ENCODE results near the gene ARFGAP1. TPM values are rescaled to one million over a fixed set of nuclear protein-coding genes. Genes with fewer than 3 reads are reported as not detected.

Gene ARFGAP1
- total RNA-seq, 1 experiment from 2014 or later: 207 TPM

DNA sequence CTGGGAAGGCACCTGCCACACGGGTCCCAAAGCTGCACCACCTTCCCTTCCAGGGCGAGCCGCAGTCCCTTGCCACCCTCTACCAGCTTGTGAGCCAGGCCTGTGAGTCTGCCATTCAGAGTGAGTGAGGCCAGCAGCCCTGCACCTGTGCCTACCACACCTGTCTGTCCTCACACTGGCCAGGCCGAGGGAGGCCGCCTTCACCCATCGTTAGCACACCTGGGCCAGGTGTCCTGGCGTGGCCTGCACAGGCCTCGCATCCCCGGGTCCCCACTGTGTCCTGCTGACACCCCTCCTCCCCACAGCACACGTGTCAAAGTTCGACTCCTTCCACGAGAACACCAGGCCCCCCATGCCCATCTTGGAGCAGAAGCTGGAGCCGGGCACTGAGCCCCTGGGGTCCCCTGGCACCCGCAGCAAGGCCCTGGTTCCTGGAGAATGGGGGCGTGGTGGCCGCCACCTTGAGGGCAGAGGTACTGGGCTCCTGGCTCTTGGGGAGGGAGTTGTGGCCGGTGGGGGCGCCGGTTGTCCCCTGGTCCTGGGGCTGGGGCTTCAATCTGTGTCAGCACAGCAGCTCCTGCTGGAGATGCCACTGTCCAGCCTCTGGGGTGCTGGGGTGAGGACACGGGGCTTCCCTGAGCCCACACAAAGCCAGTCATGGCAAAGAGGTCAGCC is 55.5 kb downstream of the ARFGAP1 start (continued):
- TF ChIP-seq, protein P1, sequence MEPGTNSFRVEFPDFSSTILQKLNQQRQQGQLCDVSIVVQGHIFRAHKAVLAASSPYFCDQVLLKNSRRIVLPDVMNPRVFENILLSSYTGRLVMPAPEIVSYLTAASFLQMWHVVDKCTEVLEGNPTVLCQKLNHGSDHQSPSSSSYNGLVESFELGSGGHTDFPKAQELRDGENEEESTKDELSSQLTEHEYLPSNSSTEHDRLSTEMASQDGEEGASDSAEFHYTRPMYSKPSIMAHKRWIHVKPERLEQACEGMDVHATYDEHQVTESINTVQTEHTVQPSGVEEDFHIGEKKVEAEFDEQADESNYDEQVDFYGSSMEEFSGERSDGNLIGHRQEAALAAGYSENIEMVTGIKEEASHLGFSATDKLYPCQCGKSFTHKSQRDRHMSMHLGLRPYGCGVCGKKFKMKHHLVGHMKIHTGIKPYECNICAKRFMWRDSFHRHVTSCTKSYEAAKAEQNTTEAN (CRISPR knock-in tag; IDR thresholded peaks at IDR 0.05): no peak
- TF ChIP-seq NR1H2 (CRISPR knock-in tag; IDR thresholded peaks at IDR 0.05): no peak
- no peak for TF ChIP-seq ZNF671 (CRISPR knock-in tag; IDR thresholded peaks at IDR 0.05)
- no peak for TF ChIP-seq MYBL2 (CRISPR knock-in tag; IDR thresholded peaks at IDR 0.05)

DNA sequence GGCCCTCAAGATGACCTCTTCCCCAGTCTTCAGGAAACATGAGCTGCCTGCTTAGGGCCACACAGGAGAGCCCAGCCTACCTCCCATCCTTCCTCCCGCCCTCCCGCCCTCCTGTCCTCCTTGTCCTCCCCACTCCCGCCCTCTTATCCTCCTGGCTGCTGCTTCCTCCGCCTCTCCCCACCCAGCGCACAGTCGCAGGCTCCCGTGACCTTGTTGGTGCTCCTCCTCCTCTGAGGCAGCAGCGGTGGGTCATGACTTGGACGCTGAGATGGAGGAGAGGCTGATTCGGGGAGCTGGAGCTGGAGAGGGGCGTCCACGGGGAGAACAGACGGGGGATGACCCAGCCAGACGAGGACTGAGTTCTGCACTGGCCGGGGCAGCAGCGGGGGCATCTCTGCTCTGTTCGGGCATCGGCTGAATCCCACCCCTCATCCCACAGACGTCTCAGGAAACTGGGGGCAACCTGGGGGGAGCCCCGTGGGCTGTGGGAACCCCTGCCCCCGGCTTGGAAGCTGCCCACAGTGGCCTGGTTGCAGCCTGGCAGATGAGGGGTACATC is 56.2 kb downstream of the ARFGAP1 start:
- Mint-ChIP-seq H3K36me3 (peaks cover 6% of the 10 kb centered on the region), H3K4me1 (no peaks in the 10 kb centered on the region), H3K4me3 (no peak overlapping the region), H3K9me3 (peaks cover 9% of the 10 kb centered on the region), H3K27ac (no peak overlapping the region), H3K27me3 (ENCODE audit: low read depth) (peaks cover 2% of the 10 kb centered on the region)
- TF ChIP-seq, protein P2, sequence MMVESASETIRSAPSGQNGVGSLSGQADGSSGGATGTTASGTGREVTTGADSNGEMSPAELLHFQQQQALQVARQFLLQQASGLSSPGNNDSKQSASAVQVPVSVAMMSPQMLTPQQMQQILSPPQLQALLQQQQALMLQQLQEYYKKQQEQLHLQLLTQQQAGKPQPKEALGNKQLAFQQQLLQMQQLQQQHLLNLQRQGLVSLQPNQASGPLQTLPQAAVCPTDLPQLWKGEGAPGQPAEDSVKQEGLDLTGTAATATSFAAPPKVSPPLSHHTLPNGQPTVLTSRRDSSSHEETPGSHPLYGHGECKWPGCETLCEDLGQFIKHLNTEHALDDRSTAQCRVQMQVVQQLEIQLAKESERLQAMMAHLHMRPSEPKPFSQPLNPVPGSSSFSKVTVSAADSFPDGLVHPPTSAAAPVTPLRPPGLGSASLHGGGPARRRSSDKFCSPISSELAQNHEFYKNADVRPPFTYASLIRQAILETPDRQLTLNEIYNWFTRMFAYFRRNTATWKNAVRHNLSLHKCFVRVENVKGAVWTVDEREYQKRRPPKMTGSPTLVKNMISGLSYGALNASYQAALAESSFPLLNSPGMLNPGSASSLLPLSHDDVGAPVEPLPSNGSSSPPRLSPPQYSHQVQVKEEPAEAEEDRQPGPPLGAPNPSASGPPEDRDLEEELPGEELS (CRISPR knock-in tag; IDR thresholded peaks at IDR 0.05): no peak
- TF ChIP-seq EMX1 (CRISPR knock-in tag; IDR thresholded peaks at IDR 0.05): no peak
- no peak for TF ChIP-seq HMGA2 (CRISPR knock-in tag; IDR thresholded peaks at IDR 0.05)
- TF ChIP-seq ZNF671 (CRISPR knock-in tag; IDR thresholded peaks at IDR 0.05): no peak
- TF ChIP-seq FOXP1 (CRISPR knock-in tag; IDR thresholded peaks at IDR 0.05; ENCODE audit: borderline replicate concordance): no peak
- TF ChIP-seq ZBTB21 (CRISPR knock-in tag; IDR thresholded peaks at IDR 0.05; ENCODE audit: borderline replicate concordance): no peak
- no peak for TF ChIP-seq GTF2I (CRISPR knock-in tag; conservative IDR thresholded peaks at IDR 0.05)
- no peak for TF ChIP-seq ZSCAN18 (CRISPR knock-in tag; IDR thresholded peaks at IDR 0.05)
- no peak for TF ChIP-seq SMAD3 (CRISPR knock-in tag; IDR thresholded peaks at IDR 0.05; ENCODE audit: borderline replicate concordance)
- TF ChIP-seq NR2C2 (CRISPR knock-in tag; IDR thresholded peaks at IDR 0.05): no peak
- no peak for DNase-seq (ENCODE audit: low spot score)
- POLR2A ChIA-PET: no interaction called here
- CTCF ChIA-PET: interaction anchor here (1.2 to 2.0 kb wide), 3 partner anchors 49 to 106 kb away, joined by 4 to 8 read pairs (median 6); no protein-coding TSS in a partner anchor
- no peak for ATAC-seq

- no peak overlapping the region for H3K27ac Mint-ChIP-seq
- no peaks in the 10 kb centered on the region for H3K4me1 Mint-ChIP-seq
- peaks cover 12% of the 10 kb centered on the region for H3K9me3 Mint-ChIP-seq
- H3K4me3 Mint-ChIP-seq: no peak overlapping the region
- H3K27me3 Mint-ChIP-seq (ENCODE audit: low read depth): peaks cover 2% of the 10 kb centered on the region
- ChIA-PET CTCF (interaction anchor here (1.9 to 2.0 kb wide), 2 partner anchors 49 to 52 kb away, joined by 6 to 8 read pairs; no protein-coding TSS in a partner anchor), POLR2A (interaction anchor here (1.1 kb wide), 1 partner anchor 20 kb away, joined by 4 read pairs; no protein-coding TSS in a partner anchor)
- peaks cover 6% of the 10 kb centered on the region for H3K36me3 Mint-ChIP-seq
- ATAC-seq: no peak
- no peak for DNase-seq (ENCODE audit: low spot score)
- TF ChIP-seq PREB (CRISPR knock-in tag; IDR thresholded peaks at IDR 0.05; ENCODE audit: borderline replicate concordance) (no peak), ATF1 (CRISPR knock-in tag; IDR thresholded peaks at IDR 0.05) (no peak), ZBTB21 (CRISPR knock-in tag; IDR thresholded peaks at IDR 0.05; ENCODE audit: borderline replicate concordance) (no peak), GRHL2 (CRISPR knock-in tag; IDR thresholded peaks at IDR 0.05; ENCODE audit: insufficient replicate concordance, severe bottlenecking) (no peak), MXD4 (CRISPR knock-in tag; IDR thresholded peaks at IDR 0.05; ENCODE audit: borderline replicate concordance) (no peak), SMAD3 (CRISPR knock-in tag; IDR thresholded peaks at IDR 0.05; ENCODE audit: borderline replicate concordance) (no peak), ZNF425 (CRISPR knock-in tag; conservative IDR thresholded peaks at IDR 0.05) (no peak), TEAD4 (CRISPR knock-in tag; IDR thresholded peaks at IDR 0.05) (no peak)
- TF ChIP-seq, protein P3, sequence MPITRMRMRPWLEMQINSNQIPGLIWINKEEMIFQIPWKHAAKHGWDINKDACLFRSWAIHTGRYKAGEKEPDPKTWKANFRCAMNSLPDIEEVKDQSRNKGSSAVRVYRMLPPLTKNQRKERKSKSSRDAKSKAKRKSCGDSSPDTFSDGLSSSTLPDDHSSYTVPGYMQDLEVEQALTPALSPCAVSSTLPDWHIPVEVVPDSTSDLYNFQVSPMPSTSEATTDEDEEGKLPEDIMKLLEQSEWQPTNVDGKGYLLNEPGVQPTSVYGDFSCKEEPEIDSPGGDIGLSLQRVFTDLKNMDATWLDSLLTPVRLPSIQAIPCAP (CRISPR knock-in tag; IDR thresholded peaks at IDR 0.05): no peak
- TF ChIP-seq, protein P4, sequence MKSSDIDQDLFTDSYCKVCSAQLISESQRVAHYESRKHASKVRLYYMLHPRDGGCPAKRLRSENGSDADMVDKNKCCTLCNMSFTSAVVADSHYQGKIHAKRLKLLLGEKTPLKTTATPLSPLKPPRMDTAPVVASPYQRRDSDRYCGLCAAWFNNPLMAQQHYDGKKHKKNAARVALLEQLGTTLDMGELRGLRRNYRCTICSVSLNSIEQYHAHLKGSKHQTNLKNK (CRISPR knock-in tag; IDR thresholded peaks at IDR 0.05): no peak
Measured at GRCh38 chr20:63329331-63330083, 56.9 kb downstream of the ARFGAP1 start.
